ENCODE results near the gene CARD11.

Gene CARD11

DNA sequence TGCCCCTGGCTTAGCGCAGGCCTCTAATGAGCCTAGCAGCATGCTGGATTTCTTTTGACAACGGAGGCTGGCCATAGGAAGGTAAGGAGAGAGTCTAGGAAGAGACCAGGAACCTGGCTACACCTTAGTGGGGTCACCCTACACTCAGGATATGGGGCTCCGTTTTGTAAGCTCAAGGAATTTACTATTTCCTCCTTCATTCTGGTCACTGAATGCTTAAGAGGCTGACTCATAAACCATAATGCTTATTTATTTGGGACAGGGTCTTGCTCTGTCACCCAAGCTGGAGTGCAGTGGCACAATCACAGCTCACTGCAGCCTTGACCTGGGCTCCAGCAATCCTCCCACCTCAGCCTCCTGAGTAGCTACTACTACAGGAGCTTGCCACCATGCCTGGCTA is 38.4 kb downstream of the CARD11 start:
- H3K4me3 ChIP-seq (ENCODE audit: low read depth, low read length): no peak overlapping the region
- in situ Hi-C loops (cut with HindIII; ENCODE audit: low sequenced_read_pairs): no loop called here
- TF ChIP-seq, protein P1, sequence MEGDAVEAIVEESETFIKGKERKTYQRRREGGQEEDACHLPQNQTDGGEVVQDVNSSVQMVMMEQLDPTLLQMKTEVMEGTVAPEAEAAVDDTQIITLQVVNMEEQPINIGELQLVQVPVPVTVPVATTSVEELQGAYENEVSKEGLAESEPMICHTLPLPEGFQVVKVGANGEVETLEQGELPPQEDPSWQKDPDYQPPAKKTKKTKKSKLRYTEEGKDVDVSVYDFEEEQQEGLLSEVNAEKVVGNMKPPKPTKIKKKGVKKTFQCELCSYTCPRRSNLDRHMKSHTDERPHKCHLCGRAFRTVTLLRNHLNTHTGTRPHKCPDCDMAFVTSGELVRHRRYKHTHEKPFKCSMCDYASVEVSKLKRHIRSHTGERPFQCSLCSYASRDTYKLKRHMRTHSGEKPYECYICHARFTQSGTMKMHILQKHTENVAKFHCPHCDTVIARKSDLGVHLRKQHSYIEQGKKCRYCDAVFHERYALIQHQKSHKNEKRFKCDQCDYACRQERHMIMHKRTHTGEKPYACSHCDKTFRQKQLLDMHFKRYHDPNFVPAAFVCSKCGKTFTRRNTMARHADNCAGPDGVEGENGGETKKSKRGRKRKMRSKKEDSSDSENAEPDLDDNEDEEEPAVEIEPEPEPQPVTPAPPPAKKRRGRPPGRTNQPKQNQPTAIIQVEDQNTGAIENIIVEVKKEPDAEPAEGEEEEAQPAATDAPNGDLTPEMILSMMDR (IDR thresholded peaks at IDR 0.05; ENCODE audit: low read depth, low read length): no peak
- DNase-seq (ENCODE audit: low read depth, low spot score): no peak

DNA sequence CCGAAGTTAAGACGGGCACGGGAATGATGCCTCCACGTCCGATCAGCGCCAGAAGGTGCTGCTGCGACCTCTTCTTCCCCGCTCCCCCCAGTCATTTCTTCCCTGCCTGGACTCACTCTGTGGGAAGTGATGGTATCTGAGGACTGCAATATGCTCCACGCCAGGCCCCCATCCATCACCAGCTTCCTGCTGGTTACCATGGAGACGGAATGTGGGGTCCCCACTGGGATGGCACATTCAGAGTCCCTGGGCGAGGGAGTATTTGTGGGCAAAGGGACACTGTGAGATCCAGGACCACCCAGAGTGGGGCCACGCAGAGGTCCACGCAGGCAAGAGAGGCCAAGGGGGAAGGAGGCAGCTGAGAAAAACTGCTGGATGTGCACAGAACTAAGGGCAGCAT is 39.7 kb downstream of the CARD11 start:
- H3K4me3 ChIP-seq (ENCODE audit: low read depth, low read length): no peak overlapping the region
- no peak for DNase-seq (ENCODE audit: low read depth, low spot score)
- in situ Hi-C loops (cut with HindIII; ENCODE audit: low sequenced_read_pairs): no loop called here
- TF ChIP-seq, protein P1 (IDR thresholded peaks at IDR 0.05; ENCODE audit: low read depth, low read length): no peak

DNA sequence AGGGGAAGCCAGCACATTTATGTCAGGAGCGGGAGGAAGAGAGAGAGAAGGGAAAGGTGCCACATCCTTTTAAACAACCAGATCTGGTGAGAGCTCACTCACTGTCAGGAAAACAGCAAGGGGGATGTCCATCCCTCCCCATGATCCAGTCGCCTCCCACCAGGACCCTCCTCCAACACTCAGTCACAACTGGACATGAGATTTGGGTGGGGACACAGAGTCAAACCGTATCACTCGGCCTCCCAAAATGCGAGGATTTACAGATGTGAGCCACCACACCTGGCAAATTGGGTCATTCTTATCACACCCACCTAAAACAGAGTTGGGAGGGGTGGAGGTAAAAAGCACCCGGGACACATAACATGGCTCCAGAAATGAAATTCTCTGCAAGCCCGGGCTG is 41.0 kb downstream of the CARD11 start:
- no peak for DNase-seq (ENCODE audit: low read depth, low spot score)
- H3K4me3 ChIP-seq (ENCODE audit: low read depth, low read length): no peak overlapping the region
- in situ Hi-C loops (cut with HindIII; ENCODE audit: low sequenced_read_pairs): no loop called here
- TF ChIP-seq, protein P1 (IDR thresholded peaks at IDR 0.05; ENCODE audit: low read depth, low read length): no peak

DNA sequence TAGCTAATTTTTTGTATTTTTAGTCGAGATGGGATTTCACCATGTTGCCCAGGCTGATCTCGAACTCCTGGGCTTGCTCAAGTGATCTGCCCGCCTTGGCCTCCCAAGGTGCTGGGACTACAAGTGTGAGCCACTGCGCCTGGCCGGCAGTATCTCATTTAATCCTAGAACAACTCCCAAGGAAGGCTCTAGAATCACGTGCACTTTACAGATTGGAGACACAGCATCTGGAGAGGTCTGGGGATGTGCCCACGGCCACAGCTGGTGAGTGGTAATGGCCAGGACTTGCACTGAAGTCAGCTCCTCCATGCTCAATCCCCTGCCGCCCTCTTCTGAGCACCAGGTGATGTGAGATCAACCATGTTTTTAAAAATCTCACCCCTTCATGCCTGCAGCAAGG is 43.1 kb downstream of the CARD11 start:
- TF ChIP-seq, protein P1 (IDR thresholded peaks at IDR 0.05; ENCODE audit: low read depth, low read length): no peak

DNA sequence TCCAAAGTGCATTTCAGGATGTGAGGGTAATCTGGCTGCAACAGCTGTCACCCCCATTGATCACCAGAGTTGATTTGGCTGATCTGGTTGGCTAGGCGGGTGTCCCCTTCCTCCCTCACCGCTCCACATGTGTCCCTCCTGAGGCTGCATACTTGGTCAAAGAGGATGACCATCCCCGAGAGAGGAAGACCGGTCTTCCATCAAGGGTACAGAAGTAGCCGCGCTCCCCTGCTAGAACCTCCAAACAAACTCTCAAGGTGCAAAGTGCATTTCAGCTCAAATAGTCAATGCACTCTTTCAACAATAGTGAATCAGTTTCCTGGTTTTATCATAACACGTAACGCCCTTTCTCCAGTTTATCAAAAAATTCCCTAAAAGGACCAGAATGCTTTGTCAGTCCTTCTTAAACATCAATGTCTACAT is 44.6 kb downstream of the CARD11 start:
- no peak overlapping the region for H3K4me3 ChIP-seq (ENCODE audit: low read depth, low read length)
- in situ Hi-C loops (cut with HindIII; ENCODE audit: low sequenced_read_pairs): no loop called here
- TF ChIP-seq, protein P1 (IDR thresholded peaks at IDR 0.05; ENCODE audit: low read depth, low read length): no peak
- DNase-seq (ENCODE audit: low read depth, low spot score): no peak

More for the DNA sequence above, 43.1 kb downstream of the CARD11 start:
- DNase-seq (ENCODE audit: low read depth, low spot score): no peak
- no peak overlapping the region for H3K4me3 ChIP-seq (ENCODE audit: low read depth, low read length)
- in situ Hi-C loops (cut with HindIII; ENCODE audit: low sequenced_read_pairs): no loop called here

DNA sequence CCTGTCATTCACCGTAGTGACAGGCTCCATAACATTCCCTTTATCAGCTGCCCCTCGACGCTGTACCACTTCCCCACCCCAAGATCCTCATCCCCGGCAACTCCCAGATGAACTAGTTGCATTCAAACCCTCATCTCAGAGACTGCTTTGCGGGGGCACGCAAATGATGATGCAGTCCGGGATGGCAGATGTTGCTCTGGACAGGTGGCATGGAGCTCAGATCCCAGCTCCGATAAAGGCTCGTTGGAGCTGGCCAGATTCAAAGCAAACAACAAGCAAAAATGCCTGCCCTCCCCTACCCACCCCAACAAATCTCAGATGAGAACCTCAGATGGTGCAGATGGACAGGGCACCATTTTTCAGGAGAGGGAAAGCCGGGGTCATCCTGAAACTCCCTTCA is 46.7 kb downstream of the CARD11 start:
- in situ Hi-C loops (cut with HindIII; ENCODE audit: low sequenced_read_pairs): no loop called here
- DNase-seq (ENCODE audit: low read depth, low spot score): no peak
- TF ChIP-seq, protein P1 (IDR thresholded peaks at IDR 0.05; ENCODE audit: low read depth, low read length): no peak
- no peak overlapping the region for H3K4me3 ChIP-seq (ENCODE audit: low read depth, low read length)

DNA sequence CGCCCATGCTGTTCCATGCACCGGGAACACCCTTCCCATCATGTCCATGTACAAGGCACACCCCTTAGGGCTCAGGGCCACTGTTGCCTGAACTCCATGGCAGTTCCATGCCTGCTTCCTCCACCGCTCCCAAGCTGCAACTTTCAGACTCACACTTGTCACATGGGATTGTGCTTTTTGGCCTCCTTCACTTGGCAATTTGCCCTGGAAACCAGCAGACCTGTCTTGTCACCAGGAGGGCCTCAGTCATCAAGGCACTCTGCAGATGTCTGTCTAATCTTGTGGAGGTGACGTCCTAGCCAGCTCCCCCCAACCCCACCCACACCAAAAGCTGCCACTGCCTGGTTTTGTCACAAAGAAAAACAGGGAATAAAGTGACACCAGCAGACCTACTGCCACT is 47.5 kb downstream of the CARD11 start:
- TF ChIP-seq, protein P1 (IDR thresholded peaks at IDR 0.05; ENCODE audit: low read depth, low read length): no peak
- no peak overlapping the region for H3K4me3 ChIP-seq (ENCODE audit: low read depth, low read length)
- in situ Hi-C loops (cut with HindIII; ENCODE audit: low sequenced_read_pairs): no loop called here
- DNase-seq (ENCODE audit: low read depth, low spot score): no peak
